Hepatocyte (in vitro differentiated cells): ENCODE data around the gene ZDHHC7. TPM values are rescaled to one million over a fixed set of nuclear protein-coding genes. Genes with fewer than 3 reads are reported as not detected.

Experiments used
- DNase-seq: peaks from one replicate; pipeline ENCODE4 v3.0.0-alpha.2; 2016; ENCODE audit warnings: low spot score
- H2AFZ ChIP-seq: fragments of 200-600 bp; sonication (generic); 2 replicates; pipeline ENCODE4 v1.6.0; 2016; ENCODE audit warnings: antibody characterized with exemption, mild to moderate bottlenecking
- H3K27ac ChIP-seq: fragments of 200-600 bp; sonication (generic); 2 replicates; pipeline ENCODE4 v1.5.1; 2016; ENCODE audit warnings: mild to moderate bottlenecking
- H3K27me3 ChIP-seq: fragments of 200-600 bp; sonication (generic); 2 replicates; pipeline ENCODE4 v1.6.1; 2016
- H3K36me3 ChIP-seq: fragments of 200-600 bp; sonication (generic); replicated peaks from 2 replicates; pipeline ENCODE4 v1.5.1; 2016; ENCODE audit warnings: low read depth; ENCODE audit not compliant: insufficient read depth
- H3K4me1 ChIP-seq: fragments of 200-600 bp; sonication (generic); 2 replicates; pipeline ENCODE4 v1.5.1; 2016; ENCODE audit warnings: mild to moderate bottlenecking, moderate library complexity; ENCODE audit not compliant: insufficient read depth
- H3K4me2 ChIP-seq: fragments of 200-600 bp; sonication (generic); 2 replicates; pipeline ENCODE4 v1.6.0; 2016
- H3K4me3 ChIP-seq: fragments of 200-600 bp; sonication (generic); 2 replicates; pipeline ENCODE4 v1.5.1; 2016; ENCODE audit warnings: mild to moderate bottlenecking
- H3K79me2 ChIP-seq: fragments of 200-600 bp; sonication (generic); 2 replicates; pipeline ENCODE4 v1.6.0; 2017; ENCODE audit warnings: mild to moderate bottlenecking
- H3K9me2 ChIP-seq: fragments of 200-600 bp; sonication (generic); replicated peaks from 2 replicates; pipeline ENCODE4 v1.6.0; 2017; ENCODE audit warnings: mild to moderate bottlenecking; ENCODE audit not compliant: insufficient read depth
- H3K9me3 ChIP-seq: fragments of 200-600 bp; sonication (generic); 2 replicates; pipeline ENCODE4 v1.5.1; 2016; ENCODE audit warnings: low read depth, mild to moderate bottlenecking
- H4K20me1 ChIP-seq: fragments of 200-600 bp; sonication (generic); 2 replicates; pipeline ENCODE4 v1.6.0; 2016; ENCODE audit warnings: mild to moderate bottlenecking; ENCODE audit not compliant: insufficient read depth, poor library complexity, severe bottlenecking
- EZH2 ChIP-seq: fragments of 200-600 bp; sonication (generic); IDR thresholded peaks from 2 replicates; pipeline ENCODE4 v1.6.1; 2016; ENCODE audit warnings: antibody characterized with exemption, mild to moderate bottlenecking, borderline replicate concordance
- EZH2phosphoT487 ChIP-seq: fragments of 200-600 bp; sonication (generic); IDR thresholded peaks from one replicate; pipeline ENCODE4 v1.6.1; 2018; ENCODE audit warnings: antibody characterized with exemption, mild to moderate bottlenecking, low read depth, moderate library complexity; ENCODE audit not compliant: unreplicated experiment, severe bottlenecking
- WGBS: methylation state at CpG from one replicate; pipeline ENCODE4 v1.1.6; 2016; ENCODE audit warnings: low lambda C conversion rate; ENCODE audit errors: missing lambda C conversion rate; 5-methylcytosine and 5-hydroxymethylcytosine counted together
- polyA plus RNA-seq: library from polyadenylated mRNA; unstranded; fragments of >200 nt; fragmentation: Nextera tagmentation; extraction: Ambion mirVana; gene quantifications from 2 replicates; pipeline ENCODE4 v1.2.1, GENCODE V29; 2016
- total RNA-seq: library from RNA; depleted of rRNA; stranded (reverse); fragments of >200 nt; gene quantifications from 2 replicates; pipeline ENCODE4 v1.2.3, GENCODE V29; 2014
- TF ChIP-seq, protein P1 (sequence below): fragments of 200-600 bp; sonication (generic); IDR thresholded peaks from 2 replicates; pipeline ENCODE4 v1.5.1; 2016; ENCODE audit warnings: antibody characterized with exemption, mild to moderate bottlenecking; ENCODE audit not compliant: poor library complexity

The ZDHHC7 gene
- total and polyA plus RNA-seq, 2 experiments from 2014 or later, result 51.4 to 65.2 TPM

DNA sequence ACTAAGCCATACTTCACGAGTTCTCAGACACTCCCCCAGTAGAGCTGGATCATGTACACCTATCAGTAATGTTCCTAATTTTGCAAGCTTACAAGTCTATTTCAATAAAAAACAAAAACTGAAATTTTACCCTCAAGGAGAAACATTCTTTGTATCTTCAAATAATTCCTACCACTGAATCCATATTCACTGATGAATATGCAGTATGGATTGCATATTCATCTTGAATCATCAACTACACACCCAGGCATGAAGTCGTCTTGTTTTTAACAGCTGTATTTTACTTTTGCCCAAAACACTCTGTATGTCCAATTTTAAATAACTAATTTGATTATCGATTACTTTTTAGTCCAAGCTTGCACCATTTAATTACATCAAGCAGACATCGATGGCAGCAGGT, 31.8 kb downstream of the ZDHHC7 start:
- H3K27me3 ChIP-seq, result no peaks in the 10 kb centered on the region
- no peaks in the 10 kb centered on the region for H3K36me3 ChIP-seq
- H3K79me2 ChIP-seq, result peaks cover 39% of the 10 kb centered on the region
- H3K9me2 ChIP-seq, result no peaks in the 10 kb centered on the region
- H3K4me3 ChIP-seq, result no peak overlapping the region
- 95% methylated on average over 4 of the region's 4 CpGs for WGBS
- TF ChIP-seq EZH2phosphoT487 (no peak), EZH2 (no peak)
- TF ChIP-seq, protein P1, sequence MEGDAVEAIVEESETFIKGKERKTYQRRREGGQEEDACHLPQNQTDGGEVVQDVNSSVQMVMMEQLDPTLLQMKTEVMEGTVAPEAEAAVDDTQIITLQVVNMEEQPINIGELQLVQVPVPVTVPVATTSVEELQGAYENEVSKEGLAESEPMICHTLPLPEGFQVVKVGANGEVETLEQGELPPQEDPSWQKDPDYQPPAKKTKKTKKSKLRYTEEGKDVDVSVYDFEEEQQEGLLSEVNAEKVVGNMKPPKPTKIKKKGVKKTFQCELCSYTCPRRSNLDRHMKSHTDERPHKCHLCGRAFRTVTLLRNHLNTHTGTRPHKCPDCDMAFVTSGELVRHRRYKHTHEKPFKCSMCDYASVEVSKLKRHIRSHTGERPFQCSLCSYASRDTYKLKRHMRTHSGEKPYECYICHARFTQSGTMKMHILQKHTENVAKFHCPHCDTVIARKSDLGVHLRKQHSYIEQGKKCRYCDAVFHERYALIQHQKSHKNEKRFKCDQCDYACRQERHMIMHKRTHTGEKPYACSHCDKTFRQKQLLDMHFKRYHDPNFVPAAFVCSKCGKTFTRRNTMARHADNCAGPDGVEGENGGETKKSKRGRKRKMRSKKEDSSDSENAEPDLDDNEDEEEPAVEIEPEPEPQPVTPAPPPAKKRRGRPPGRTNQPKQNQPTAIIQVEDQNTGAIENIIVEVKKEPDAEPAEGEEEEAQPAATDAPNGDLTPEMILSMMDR, result no peak
- H3K9me3 ChIP-seq, result no peaks in the 10 kb centered on the region
- peaks cover 13% of the 10 kb centered on the region for H3K4me1 ChIP-seq
- H4K20me1 ChIP-seq, result peaks cover 12% of the 10 kb centered on the region
- H3K27ac ChIP-seq, result no peak overlapping the region
- no peak overlapping the region for H2AFZ ChIP-seq
- no peak for DNase-seq
- H3K4me2 ChIP-seq, result no peak overlapping the region

DNA sequence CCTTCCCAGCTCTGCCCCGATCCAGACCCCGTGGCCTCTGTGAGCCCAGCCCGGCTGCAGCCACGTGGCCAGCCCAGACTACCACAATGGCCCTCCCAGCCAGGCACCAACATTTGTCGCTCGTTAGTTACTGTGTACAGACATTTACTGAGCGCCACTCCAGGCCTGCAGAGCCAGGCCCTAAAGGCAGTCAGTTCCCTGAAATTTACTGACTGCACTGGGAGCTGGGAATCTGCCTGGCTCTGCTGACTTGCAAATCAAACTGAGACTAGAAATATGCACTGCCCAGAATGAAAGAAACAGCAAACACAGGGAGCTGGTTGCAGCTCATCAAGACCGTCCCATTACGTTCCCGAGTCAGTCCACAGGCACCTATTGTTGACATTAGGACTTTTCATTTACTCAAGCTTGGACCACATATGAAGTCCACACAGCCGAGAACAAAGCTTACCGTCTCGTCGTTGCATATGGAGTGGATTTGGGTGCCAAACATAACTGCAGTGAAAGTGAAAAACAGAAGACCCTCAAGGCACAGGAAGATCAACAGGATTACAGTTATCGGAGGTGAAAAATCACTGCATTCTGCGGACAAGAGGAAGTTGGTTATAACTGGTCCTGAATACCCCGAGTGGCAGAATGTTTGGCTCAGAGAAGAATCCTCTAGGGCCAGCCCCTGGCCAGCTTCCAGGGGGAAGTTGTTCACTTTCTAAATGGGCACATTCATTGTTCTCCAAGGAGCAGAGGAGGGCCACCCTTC, 34.5 kb downstream of the ZDHHC7 start:
- no peaks in the 10 kb centered on the region for H3K9me3 ChIP-seq
- H3K79me2 ChIP-seq, result peaks cover 20% of the 10 kb centered on the region
- no peaks in the 10 kb centered on the region for H3K36me3 ChIP-seq
- H3K9me2 ChIP-seq, result no peaks in the 10 kb centered on the region
- H2AFZ ChIP-seq, result no peak overlapping the region
- H3K4me1 ChIP-seq, result peaks cover 13% of the 10 kb centered on the region
- no peak overlapping the region for H3K4me3 ChIP-seq
- H3K4me2 ChIP-seq, result peak overlapping the region; percentile 25
- no peaks in the 10 kb centered on the region for H3K27me3 ChIP-seq
- peak; percentile 25 for DNase-seq
- TF ChIP-seq EZH2phosphoT487, result no peak
- TF ChIP-seq, protein P1, result no peak
- TF ChIP-seq EZH2, result no peak
- WGBS, result 39% methylated on average over 17 of the region's 17 CpGs
- H3K27ac ChIP-seq, result peak overlapping the region; percentile 49
- peaks cover 1% of the 10 kb centered on the region for H4K20me1 ChIP-seq

DNA sequence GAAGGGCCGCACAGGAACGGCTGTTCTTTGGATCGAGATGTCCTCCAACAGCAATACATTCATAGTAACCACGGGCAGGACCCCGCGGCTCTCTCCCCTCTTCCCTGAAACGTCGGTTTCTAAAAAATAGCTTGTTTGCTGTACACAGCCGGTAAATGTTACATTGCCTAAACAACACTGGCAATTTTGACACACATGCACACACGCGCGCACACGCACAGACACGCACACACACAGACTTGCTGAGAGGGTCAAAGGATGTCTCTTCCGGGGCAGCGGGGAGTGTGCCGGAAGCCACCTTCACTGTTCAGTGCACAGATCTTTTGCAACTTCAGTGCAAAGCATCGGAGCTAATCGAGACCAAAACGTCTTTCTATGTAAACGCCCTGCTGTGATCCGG, 35.8 kb downstream of the ZDHHC7 start:
- Histone ChIP-seq H3K4me3 (no peak overlapping the region), H3K27ac (no peak overlapping the region), H2AFZ (no peak overlapping the region), H3K9me2 (no peaks in the 10 kb centered on the region), H3K36me3 (no peaks in the 10 kb centered on the region), H3K4me1 (peaks cover 13% of the 10 kb centered on the region), H3K4me2 (no peak overlapping the region), H3K9me3 (no peaks in the 10 kb centered on the region), H3K79me2 (peaks cover 9% of the 10 kb centered on the region), H4K20me1 (no peaks in the 10 kb centered on the region), H3K27me3 (no peaks in the 10 kb centered on the region)
- DNase-seq, result no peak
- TF ChIP-seq, protein P1, result no peak
- TF ChIP-seq EZH2phosphoT487, result no peak
- no peak for TF ChIP-seq EZH2
- WGBS, result 95% methylated on average over 22 of the region's 22 CpGs
